Cardiac muscle cell (in vitro differentiated cells and primary cell): ENCODE measurements around the gene APRT. TPM values are rescaled to one million over a fixed set of nuclear protein-coding genes. Genes with fewer than 3 reads are reported as not detected.

Experiments
- DNase-seq, 2 donors: peaks; one replicate each; pipeline versions ENCODE4 v3.0.0 to v3.0.0-alpha.2; 2010 to 2017; ENCODE audit warnings: low read depth in 1 of 2, low spot score in 1 of 2
- H3K27ac ChIP-seq: fragments of 200-600 bp; sonication (generic); 2 replicates; pipeline ENCODE4 v1.5.1; 2016
- H3K27me3 ChIP-seq: fragments of 200-600 bp; sonication (generic); 2 replicates; pipeline ENCODE4 v1.6.0; 2016; ENCODE audit warnings: control low read depth
- H3K36me3 ChIP-seq: fragments of 200-600 bp; sonication (generic); 2 replicates; pipeline ENCODE4 v1.5.1; 2016; ENCODE audit warnings: control low read depth
- H3K4me1 ChIP-seq: fragments of 200-600 bp; sonication (generic); 2 replicates; pipeline ENCODE4 v1.8.1; 2017; ENCODE audit warnings: low read depth, mild to moderate bottlenecking, mixed run types
- H3K4me3 ChIP-seq: fragments of 200-600 bp; sonication (generic); 2 replicates; pipeline ENCODE4 v1.5.1; 2016; ENCODE audit warnings: mild to moderate bottlenecking
- H3K9me3 ChIP-seq: fragments of 200-600 bp; sonication (generic); 2 replicates; pipeline ENCODE4 v1.5.1; 2017; ENCODE audit warnings: low read depth, mild to moderate bottlenecking, control low read depth
- CTCF ChIP-seq: IDR thresholded peaks from 2 replicates; pipeline ENCODE4 v1.5.1; 2012; ENCODE audit warnings: low read depth, mild to moderate bottlenecking, low read length
- polyA plus RNA-seq: library from polyadenylated mRNA; unstranded; fragments of >200 nt; fragmentation: Nextera tagmentation; extraction: Ambion mirVana; gene quantifications from 2 replicates; pipeline ENCODE4 v1.2.1, GENCODE V29; 2016
- total RNA-seq: library from RNA; depleted of rRNA; stranded (reverse); fragments of >200 nt; gene quantifications from 2 replicates; pipeline ENCODE4 v1.2.3, GENCODE V29; 2016

The APRT gene
- total and polyA plus RNA-seq, 2 experiments from 2014 or later = 123 to 169 TPM

- H3K9me3 ChIP-seq = no peaks in the 10 kb centered on the region
- no peaks in the 10 kb centered on the region for H3K27me3 ChIP-seq
- peak in 1 of 2 donors; percentile 27 for DNase-seq
- peaks cover 17% of the 10 kb centered on the region for H3K4me1 ChIP-seq
- no peak for TF ChIP-seq CTCF
- no peaks in the 10 kb centered on the region for H3K36me3 ChIP-seq
- H3K27ac ChIP-seq = peak overlapping the region; percentile 70
- no peak overlapping the region for H3K4me3 ChIP-seq
These were observed 29.0 kb downstream of the APRT start for GRCh38 chr16:88782454-88783390.

GRCh38 chr16:88781140-88782077 is 30.3 kb downstream of the APRT start:
- no peak for TF ChIP-seq CTCF
- no peak for DNase-seq
- H3K27ac ChIP-seq = no peak overlapping the region
- no peaks in the 10 kb centered on the region for H3K27me3 ChIP-seq
- no peaks in the 10 kb centered on the region for H3K9me3 ChIP-seq
- no peaks in the 10 kb centered on the region for H3K36me3 ChIP-seq
- H3K4me1 ChIP-seq = peaks cover 17% of the 10 kb centered on the region
- no peak overlapping the region for H3K4me3 ChIP-seq

DNA sequence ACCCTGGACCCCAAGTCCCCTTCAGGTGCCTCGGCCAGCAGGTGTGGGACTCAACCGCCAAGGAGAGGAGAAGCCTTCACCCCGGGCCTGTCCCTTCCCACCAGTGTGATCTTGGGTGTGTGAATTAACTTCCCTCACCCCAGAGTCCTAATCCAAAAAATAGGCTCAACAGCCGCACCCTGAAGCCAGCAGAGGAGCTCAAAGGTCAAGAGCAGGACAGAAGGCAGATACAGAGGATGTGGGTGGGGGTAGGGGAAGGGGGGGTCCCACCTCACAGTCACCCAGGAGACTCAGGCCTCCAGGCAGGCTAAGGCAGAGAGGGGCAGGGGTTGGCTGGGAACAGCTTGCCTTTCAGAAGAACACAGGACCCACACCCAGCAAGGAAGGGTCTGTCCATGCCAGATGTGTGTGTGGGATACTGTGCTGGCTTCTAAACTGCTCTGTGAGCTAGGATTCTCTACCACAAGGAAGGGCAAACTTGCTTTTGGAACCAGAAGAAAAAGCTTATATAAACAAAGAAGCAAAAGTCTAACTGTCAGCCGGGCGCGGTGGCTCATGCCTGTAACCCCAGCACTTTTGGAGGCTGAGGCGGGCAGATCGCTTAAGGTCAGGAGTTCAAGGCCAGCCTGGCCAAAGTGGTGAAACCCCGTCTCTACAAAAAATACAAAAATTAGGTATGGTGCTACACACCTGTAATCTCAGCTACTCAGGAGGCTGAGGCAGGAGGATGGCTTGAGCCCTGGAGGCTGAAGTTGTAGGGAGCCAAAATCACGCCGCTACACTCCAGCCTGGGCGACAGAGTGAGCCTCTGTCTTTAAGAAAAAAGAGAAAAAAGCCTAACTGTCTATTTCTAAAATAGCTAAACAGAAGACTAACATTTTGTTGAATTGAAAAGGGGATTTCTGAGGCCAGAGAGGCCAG is 31.3 kb downstream of the APRT start:
- Histone ChIP-seq H3K9me3 (no peaks in the 10 kb centered on the region), H3K27ac (peak overlapping the region; percentile 62), H3K27me3 (no peaks in the 10 kb centered on the region), H3K4me1 (peaks cover 17% of the 10 kb centered on the region), H3K36me3 (no peaks in the 10 kb centered on the region), H3K4me3 (no peak overlapping the region)
- no peak for DNase-seq
- no peak for TF ChIP-seq CTCF

DNA sequence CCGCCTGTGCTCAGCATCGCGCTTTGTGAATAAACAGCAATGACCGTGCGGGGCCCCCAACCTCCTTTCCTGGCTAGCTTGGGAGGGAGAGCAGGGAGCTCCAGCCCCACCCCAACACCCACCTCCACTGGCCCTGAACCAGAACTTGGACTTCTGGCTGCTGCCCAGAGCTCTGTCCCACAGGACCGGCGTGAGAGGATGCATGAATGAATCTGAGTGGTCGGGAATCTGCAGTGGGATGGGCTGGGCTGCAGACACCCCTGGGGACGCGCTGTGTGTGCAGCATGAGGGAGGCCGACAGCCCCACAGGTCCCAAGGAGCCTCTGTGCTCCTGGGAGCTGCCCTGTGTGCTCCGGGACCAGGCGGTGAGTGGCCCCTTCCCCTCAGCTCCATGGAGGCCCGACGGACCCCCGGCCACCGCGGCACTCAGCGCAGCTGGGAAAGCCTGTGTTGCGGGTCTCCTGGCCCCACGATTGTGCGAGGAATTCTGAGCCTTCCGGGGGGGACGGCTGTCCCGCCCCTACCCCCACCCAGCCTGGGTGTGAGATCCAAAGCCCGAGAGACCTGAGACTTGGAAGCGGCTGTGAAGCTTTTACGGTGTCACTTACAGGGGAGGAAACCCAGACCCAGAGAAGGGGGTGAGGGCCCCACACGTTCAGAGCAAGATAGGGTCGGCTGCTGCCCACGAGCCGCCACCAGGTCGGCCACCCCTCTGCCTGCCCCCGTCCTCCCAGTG is 32.2 kb downstream of the APRT start:
- peak in 1 of 2 donors; percentile 57 for DNase-seq
- Histone ChIP-seq H3K27ac (peak overlapping the region; percentile 62), H3K4me1 (peaks cover 20% of the 10 kb centered on the region), H3K36me3 (no peaks in the 10 kb centered on the region), H3K9me3 (no peaks in the 10 kb centered on the region), H3K27me3 (no peaks in the 10 kb centered on the region), H3K4me3 (no peak overlapping the region)
- TF ChIP-seq CTCF = no peak
